Measurements from ENCODE around the gene TRMT10A.

- no peak for TF ChIP-seq POLR2AphosphoS5 (IDR thresholded peaks at IDR 0.05; ENCODE audit: low read depth, low read length)
- no peak for TF ChIP-seq POLR2A (IDR thresholded peaks at IDR 0.05; ENCODE audit: low read depth, low read length)
These were observed 23.5 kb upstream of the TRMT10A start for GRCh38 chr4:99587309-99587708.
